Natural killer cell (primary cell): ENCODE measurements around the gene ICAM3. TPM values are rescaled to one million over a fixed set of nuclear protein-coding genes. Genes with fewer than 3 reads are reported as not detected.

ENCODE experiments used
- ATAC-seq, 3 donors: fragments of 150-1000 bp in 2 of 3; fragments of 200-7000 bp in 1 of 3; cut with Tn5 transposase; 1 replicate in 1 of 3; 2 replicates in 2 of 3; pipeline ENCODE4 v1.10.0; 2021; ENCODE audit warnings: mild to moderate bottlenecking in 2 of 3, moderate library complexity in 2 of 3
- DNase-seq, 2 donors: peaks; one replicate each; pipeline versions ENCODE4 v3.0.0 to v3.0.0-alpha.2; 2013 to 2021; ENCODE audit warnings: mixed read lengths in 1 of 2
- H3K27ac ChIP-seq: one replicate; pipeline ENCODE4 v1.5.1; 2013; ENCODE audit warnings: mild to moderate bottlenecking, low read length
- H3K27me3 ChIP-seq: one replicate; pipeline ENCODE4 v1.6.1; 2013; ENCODE audit warnings: low read length; ENCODE audit not compliant: control insufficient read depth, insufficient read depth
- H3K36me3 ChIP-seq: one replicate; pipeline ENCODE4 v1.6.1; 2013; ENCODE audit warnings: low read length; ENCODE audit not compliant: control insufficient read depth, insufficient read depth
- H3K4me1 ChIP-seq: one replicate; pipeline ENCODE4 v1.6.1; 2013; ENCODE audit warnings: low read length; ENCODE audit not compliant: control insufficient read depth, insufficient read depth
- H3K4me3 ChIP-seq: one replicate; pipeline ENCODE4 v1.5.1; 2013; ENCODE audit warnings: low read length
- H3K9me3 ChIP-seq: one replicate; pipeline ENCODE4 v1.6.1; 2013; ENCODE audit warnings: low read length; ENCODE audit not compliant: control insufficient read depth, insufficient read depth
- H3K27ac Mint-ChIP-seq, 2 donors: one replicate each; pipeline ENCODE4 v1.8.0; 2022; ENCODE audit warnings: mild to moderate bottlenecking in 2 of 2, mixed read lengths in 2 of 2, moderate library complexity in 1 of 2
- H3K27me3 Mint-ChIP-seq, 2 donors: one replicate each; pipeline ENCODE4 v1.8.0; 2022; ENCODE audit warnings: low read depth in 2 of 2, mixed read lengths in 2 of 2
- H3K36me3 Mint-ChIP-seq: one replicate; pipeline ENCODE4 v1.8.0; 2022; ENCODE audit warnings: mixed read lengths
- H3K4me1 Mint-ChIP-seq, 2 donors: one replicate each; pipeline ENCODE4 v1.8.0; 2022; ENCODE audit warnings: mixed read lengths in 2 of 2
- H3K4me3 Mint-ChIP-seq: one replicate; pipeline ENCODE4 v1.8.0; 2022; ENCODE audit warnings: mild to moderate bottlenecking, moderate library complexity, mixed read lengths
- H3K9me3 Mint-ChIP-seq, 2 donors: one replicate each; pipeline ENCODE4 v1.8.0; 2022; ENCODE audit warnings: mixed read lengths in 2 of 2
- CTCF ChIP-seq: fragments of 200-600 bp; IDR thresholded peaks from one replicate; pipeline ENCODE4 v1.8.0; 2022; ENCODE audit warnings: antibody characterized with exemption
- WGBS: methylation state at CpG from one replicate; pipeline ENCODE4 v1.1.7; 2013; ENCODE audit warnings: missing lambda C conversion rate; ENCODE audit not compliant: insufficient coverage; 5-methylcytosine and 5-hydroxymethylcytosine counted together
- intact Hi-C: fragments of 100-400 bp; cut with micrococcal nuclease; formaldehyde crosslinking; loops from one replicate; pipeline ENCODE4 v1.14.2; 2022
- total RNA-seq, 4 donors: library from RNA; stranded (reverse); fragments of 120-200 nt in 1 of 4; gene quantifications; one replicate each; pipeline versions ENCODE4 v1.2.3 to v1.2.4, GENCODE V29; 2013 to 2022

ICAM3 gene
- total RNA-seq, 3 donors from 2014 or later (not counting 1 experiment from before 2014, with no cell fraction given) = 189 to 224 (median 199) TPM

DNA sequence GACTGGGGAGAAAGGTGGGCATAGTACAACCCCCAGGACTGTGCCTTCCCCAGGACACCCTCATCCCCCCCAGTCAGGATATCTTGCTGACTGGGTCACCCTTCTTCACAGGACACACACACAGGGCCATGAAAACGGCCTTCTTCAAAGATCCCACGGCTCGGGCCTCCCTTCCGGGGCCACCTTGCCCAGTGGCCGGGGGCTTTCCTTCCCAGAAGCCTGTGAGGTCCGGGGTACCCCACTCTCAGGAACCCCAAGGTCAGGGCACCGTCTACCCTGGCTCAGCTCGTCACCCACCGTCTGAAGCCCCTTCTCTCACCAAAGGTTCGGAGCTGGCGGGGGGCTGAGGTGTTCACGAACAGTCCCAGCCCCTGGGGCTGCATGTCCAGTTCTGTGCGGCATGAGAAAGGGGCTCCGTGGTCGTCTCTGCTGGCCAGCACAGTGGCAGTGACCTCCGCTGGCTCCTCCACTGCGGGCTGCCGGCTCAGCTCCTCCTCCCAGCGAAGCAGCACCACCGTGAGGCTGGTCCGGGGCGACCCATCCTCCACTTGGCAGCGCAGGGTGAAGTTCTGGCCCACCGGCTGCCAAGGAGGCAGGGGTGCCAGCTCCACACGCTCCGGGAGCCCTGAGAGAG is 4.0 kb downstream of the ICAM3 start:
- no peaks in the 10 kb centered on the region for H3K27me3 ChIP-seq
- peaks cover 14% of the 10 kb centered on the region for H3K36me3 ChIP-seq
- no peak overlapping the region for H3K4me3 ChIP-seq
- TF ChIP-seq CTCF = no peak
- no peak overlapping the region for H3K27ac ChIP-seq
- WGBS = 96% methylated on average over 24 of the region's 26 CpGs
- H3K4me1 ChIP-seq = peaks cover 53% of the 10 kb centered on the region
- Mint-ChIP-seq H3K4me3 (peak overlapping the region; percentile 21), H3K27ac (no peak overlapping the region), H3K4me1 (peaks cover 15 to 39% of the 10 kb centered on the region in 2 donors), H3K27me3 (no peaks in the 10 kb centered on the region), H3K9me3 (no peaks in the 10 kb centered on the region), H3K36me3 (no peaks in the 10 kb centered on the region)
- intact Hi-C loops = no loop called here
- DNase-seq (no peak), ATAC-seq (no peak)
- H3K9me3 ChIP-seq = no peaks in the 10 kb centered on the region

DNA sequence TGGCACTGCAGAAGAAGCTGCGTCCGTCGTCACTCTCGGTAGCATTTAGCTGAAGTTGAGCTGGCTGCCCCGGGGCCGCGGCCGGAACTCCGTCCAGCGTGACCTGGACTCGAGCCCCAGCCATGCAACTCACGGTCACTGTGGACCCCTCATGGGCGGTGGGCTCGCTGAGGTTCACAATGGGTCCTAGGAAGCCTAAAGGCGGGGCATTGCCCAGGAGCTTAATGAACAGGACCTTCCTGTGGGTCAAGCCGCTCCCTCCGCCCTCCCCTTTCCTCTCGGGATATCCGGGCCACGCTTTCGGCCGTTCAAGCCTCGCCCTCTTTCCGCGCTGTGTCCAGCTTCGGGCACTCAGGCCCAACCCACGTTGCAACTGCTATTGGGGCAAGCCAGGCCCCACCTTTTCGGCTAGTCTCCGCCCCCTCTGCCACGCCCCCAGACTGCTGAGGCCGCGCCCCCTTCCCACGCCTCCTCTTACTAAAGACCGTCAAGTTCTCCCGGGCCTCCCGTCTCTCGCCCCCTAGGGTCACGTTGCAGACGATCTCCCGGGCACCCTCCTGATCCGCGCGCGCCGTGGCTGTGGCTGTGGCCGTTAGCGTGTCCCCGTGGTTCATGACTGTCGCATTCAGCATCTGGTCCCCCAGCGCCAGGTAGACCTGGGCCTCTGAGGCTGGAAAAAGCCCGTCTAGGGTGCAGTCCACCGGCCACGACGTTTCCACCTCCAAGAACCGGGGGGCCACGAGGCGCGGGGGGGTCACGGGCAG is 4.7 kb downstream of the ICAM3 start:
- H3K4me3 Mint-ChIP-seq = no peak overlapping the region
- H3K9me3 ChIP-seq = no peaks in the 10 kb centered on the region
- no peaks in the 10 kb centered on the region for H3K9me3 Mint-ChIP-seq
- H3K36me3 ChIP-seq = peaks cover 21% of the 10 kb centered on the region
- no peak for TF ChIP-seq CTCF
- peaks cover 46% of the 10 kb centered on the region for H3K4me1 ChIP-seq
- intact Hi-C loops = no loop called here
- H3K27ac ChIP-seq = no peak overlapping the region
- ATAC-seq = no peak
- no peak overlapping the region for H3K27ac Mint-ChIP-seq
- WGBS = 91% methylated on average over 59 of the region's 59 CpGs
- H3K4me3 ChIP-seq = no peak overlapping the region
- H3K27me3 Mint-ChIP-seq = no peaks in the 10 kb centered on the region
- peaks cover 15 to 37% of the 10 kb centered on the region in 2 donors for H3K4me1 Mint-ChIP-seq
- peak in 1 of 2 donors; percentile 47 for DNase-seq
- H3K36me3 Mint-ChIP-seq = no peaks in the 10 kb centered on the region
- no peaks in the 10 kb centered on the region for H3K27me3 ChIP-seq

DNA sequence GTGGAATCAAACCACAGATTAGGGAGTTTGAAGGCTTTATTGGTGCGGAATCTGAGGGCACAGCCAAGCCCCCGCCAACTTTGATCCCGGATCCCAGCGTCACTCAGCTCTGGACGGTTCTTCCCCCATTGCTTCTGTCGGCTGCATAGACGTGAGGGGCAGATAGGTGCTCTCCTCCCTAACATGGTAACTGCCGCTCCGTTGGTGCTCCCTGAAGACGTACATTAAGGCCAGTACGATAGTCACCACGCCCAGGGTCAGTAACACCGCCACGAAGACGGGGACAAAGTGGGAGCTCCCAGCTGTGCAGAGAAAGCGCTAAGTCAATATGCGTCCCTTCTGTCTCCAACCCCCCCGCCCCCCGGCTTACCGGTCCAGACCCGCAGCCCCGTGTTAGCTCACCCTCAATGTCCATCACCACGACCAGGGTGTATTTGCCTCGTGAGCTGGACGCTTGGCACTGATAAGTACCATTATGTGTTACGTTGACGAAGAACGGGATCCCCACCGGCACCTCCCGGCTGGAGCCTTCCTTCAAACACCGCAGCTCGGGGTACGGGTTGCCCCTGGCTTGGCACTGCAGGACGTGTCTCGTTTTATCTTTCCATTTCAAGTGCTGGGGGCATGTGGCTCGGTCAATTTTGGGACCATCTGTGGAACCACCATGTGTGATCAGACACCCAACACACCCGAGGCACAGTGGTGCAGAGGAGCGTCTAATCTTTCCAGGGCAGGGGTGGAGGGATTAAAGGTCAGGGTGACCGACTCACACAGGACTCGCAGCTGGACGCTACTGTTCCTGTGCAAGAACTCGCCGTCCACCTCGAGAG is 5.5 kb downstream of the ICAM3 start:
- Mint-ChIP-seq H3K4me3 (peak overlapping the region; percentile 96), H3K27ac (peak overlapping the region; percentile 90 to 96), H3K27me3 (no peaks in the 10 kb centered on the region), H3K4me1 (peaks cover 8 to 29% of the 10 kb centered on the region in 2 donors), H3K36me3 (no peaks in the 10 kb centered on the region), H3K9me3 (no peaks in the 10 kb centered on the region)
- ATAC-seq = no peak
- WGBS = 73% methylated on average over 44 of the region's 44 CpGs
- TF ChIP-seq CTCF = no peak
- Histone ChIP-seq H3K4me1 (peaks cover 38% of the 10 kb centered on the region), H3K27ac (peak overlapping the region; percentile 59), H3K4me3 (peak overlapping the region; percentile 99), H3K9me3 (no peaks in the 10 kb centered on the region), H3K36me3 (peaks cover 27% of the 10 kb centered on the region), H3K27me3 (no peaks in the 10 kb centered on the region)
- no peak for DNase-seq
- intact Hi-C loops = loop anchor here (1.0 to 2.0 kb wide), 2 partner anchors 46 to 63 kb away; partner anchors contain the start of genes ICAM1 and TYK2
